Fibroblast of peridontal ligament (primary cell): Measurements from ENCODE around the gene TYK2.
"Not testable (repeated sequence)": the region's sequence is repeated elsewhere in the genome, so short reads cannot be mapped to it uniquely, and the experiment has no call there.

Experiments used
- DNase-seq: peaks from one replicate; pipeline ENCODE4 v3.0.0-alpha.2; 2010; ENCODE audit errors: extremely low read depth

TYK2 gene

DNA sequence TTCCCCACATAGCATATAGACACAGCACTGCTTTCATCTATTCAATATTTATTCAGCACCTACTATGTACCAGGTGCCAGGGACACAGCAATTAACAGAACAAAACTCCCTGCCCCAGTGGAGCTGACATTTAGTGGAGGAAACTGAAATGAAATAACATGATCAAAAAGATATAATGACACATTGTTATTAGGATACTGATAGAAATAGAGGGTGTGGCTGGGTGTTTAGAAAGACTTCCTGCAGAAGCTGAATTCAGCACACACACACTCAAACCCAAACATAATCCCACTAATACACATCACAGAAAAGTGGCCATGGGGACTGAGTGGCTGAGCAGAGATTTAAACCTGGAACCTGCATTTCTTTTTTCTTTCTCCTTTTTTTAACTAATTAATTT lies 26.7 kb upstream of the TYK2 start:
- no peak for DNase-seq

DNA sequence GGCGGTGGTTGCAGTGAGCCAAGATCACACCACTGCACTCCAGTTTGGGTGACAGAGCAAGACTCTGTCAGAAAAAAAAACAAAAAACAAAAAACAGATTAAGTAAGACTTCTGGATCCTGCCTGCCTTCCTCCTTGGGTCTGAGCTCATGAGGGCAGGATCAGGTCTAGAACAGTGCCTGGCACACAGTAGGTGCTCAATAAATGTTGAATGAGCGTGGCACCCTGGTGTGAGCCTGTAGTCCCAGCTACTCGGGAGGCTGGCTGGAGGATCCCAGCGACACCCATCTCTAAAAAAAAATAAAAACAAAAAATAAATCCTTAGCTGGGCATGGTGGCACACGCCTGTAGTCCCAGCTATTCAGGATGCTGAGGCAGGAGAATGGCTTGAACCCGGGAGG lies 25.8 kb upstream of the TYK2 start:
- DNase-seq, result no peak

DNA sequence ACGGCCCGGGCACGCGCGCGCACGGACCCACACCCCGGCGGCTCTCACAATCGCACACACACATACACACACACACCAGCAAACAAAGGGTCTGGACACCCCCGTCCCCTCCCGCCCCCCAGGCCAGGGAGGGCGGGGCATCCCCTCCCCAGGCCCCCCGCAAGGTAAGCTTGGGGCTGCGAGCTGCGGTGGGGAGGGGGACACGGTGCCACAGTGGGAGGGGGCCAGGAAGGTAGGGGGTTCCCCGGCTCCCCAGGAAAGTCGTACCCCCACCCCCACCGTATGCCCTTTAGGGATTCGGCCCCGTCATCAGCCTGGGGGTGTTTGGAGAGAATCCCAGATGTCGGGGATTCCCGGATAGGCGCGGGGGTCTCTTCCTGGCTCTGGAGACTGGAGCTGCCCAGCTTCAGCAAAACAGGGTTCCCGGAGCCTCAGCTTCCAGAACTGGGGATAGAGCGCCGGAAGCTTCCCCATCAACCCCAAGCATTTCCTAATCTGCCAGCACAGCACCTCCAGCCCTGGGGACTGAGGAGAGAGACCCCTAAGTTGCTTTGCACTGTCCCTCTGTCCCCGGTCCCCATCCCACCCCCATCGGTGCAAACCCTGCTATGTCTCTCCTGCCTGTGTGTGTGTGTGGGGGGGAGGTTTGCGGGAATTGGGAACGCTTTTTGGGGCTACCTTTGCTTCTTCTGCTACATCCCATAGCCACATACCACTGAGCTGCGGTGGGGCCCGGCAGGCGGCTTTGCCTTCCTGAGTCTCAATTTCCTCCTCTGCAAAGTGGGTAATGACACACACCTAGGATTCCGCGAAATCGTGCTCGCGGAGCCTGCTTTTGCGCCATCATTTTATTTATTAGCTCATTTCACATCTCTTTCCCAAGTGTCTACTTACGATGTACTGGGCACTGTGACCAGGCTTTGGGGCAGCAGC lies 24.8 kb upstream of the TYK2 start:
- no peak for DNase-seq

DNA sequence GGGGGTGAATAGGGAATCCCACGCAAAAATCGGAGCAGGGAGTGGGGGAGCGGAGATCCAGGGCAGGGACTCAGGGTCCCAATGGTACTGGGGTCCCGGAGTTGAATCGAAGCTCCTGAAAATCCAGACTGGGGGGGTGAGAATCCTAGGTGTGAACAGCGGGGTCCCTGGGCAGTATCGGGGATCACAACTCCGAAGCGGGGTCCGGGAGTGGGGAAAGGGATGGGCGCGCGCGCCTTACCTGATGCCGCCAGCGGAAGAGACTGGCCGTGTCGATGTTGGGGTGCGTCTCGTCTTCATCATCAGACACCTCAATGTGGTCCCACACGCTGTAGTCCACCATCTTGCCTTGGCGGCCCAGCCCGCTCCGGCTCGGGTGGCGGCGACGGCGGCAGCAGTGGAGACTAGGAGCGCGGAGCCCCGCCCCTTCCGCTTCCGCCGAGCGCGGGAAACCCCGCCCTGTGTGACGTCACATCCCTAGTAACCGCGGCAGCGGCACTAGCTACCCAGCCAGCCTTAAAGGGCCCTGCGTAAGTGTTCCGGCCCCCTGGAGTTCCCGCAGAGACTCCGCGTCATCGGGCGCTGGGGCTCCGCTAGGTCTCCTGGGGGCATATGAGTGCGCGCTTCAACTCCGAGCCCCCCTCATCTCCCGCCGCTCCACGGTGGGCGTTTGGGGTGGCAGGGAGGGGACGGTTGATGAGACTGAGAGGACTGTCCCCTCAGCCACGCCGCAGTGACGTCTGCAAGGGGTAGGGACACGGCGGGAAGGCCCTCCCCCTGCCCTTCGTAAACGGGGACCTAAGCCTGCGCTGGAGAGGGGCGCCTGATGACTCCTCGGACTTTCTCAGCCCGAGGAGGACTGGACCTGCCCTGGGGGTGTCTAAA lies 23.0 kb upstream of the TYK2 start, which contains the start of gene CDC37:
Gene CDC37, minus strand, starts transcription at position 406 of the 885 bp plus-strand sequence. Its CDS starts 63 bp downstream, at position 343.
- DNase-seq, result peak; percentile 95

DNA sequence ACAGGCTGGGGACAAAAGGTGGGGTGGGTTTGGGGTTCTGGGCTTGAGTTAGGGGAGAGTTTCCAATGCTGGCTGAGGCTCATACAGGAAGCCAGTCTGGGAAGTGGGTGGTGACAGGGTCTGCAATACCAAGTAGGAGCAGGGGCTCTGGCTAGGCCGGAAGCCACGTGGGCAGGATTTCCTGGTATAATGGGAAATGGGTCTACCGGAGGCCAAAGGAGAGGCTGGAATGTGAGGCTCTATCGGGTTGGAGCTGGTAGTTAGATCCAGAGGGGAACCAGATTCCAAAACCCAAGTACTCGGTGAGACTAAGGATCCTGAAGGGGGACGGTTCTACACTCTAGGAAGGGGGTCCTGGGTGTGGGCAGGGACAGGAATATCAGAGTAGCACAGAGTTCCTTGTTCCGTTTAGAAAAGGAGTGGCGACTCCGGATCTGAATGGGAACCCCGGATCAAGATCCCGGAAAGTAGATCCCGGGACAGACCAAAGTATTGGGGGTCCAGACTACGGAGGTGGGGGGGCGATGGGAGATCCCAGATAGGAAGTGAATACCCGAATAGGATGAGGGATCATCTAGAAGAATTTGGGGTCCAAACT lies 22.2 kb upstream of the TYK2 start:
- DNase-seq, result no peak

DNA sequence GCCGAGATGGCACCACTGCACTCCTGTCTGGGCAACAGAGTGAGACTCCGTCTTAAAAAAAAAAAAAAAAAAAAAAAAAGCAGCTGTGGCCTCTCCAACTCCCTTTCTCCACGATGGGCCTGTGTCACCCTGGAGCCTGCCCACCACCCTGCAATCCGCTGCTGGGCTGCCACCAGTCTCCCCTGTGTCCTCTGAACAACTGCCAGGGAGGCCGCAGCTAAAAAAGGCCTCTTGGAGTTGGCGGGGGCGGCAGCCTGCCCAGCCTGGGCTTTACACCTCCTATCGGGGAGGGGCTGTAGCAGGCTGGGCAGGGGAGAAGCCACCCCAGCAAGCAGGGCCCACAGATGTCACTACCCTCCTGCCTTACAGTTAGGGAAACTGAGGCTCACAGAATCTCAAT lies 19.5 kb upstream of the TYK2 start:
- no peak for DNase-seq

DNA sequence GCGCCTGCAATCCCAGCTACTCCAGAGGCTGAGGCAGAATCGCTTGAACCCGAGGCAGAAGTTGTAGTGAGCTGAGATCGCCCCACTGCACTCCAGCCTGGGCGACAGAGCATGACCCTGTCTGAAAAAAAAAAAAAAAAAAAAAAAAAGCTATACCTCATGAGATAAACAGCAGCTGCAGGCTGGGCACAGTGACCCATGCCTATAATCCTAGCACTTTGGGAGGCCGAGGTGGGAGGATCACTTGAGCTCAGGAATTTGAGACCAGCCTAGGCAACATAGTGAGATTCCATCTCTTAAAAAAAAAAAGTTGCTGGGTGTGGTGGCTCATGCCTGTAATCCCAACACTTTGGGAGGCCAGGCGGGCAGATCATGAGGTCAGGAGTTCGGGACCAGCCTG lies 19.0 kb upstream of the TYK2 start:
- not testable (repeated sequence) for DNase-seq

DNA sequence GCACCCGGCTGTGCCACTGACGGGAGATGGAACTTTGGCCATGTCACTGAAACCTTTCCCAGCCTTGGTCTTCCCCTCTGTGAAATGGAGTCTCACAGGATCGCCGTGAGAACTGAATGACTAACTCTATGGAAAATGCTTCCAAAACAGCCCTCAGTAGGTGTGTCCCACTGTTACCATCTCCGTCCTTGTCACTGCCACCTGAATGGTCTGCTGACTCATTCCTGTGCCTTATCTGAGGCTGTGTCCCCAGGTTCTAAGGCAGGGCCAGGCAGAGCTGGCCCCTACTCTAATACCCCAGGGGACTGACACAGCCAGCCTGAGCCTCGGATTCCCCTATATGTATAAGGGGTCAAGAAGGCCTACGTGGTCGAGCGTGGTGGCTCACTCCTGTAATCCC lies 18.4 kb upstream of the TYK2 start:
- no peak for DNase-seq

DNA sequence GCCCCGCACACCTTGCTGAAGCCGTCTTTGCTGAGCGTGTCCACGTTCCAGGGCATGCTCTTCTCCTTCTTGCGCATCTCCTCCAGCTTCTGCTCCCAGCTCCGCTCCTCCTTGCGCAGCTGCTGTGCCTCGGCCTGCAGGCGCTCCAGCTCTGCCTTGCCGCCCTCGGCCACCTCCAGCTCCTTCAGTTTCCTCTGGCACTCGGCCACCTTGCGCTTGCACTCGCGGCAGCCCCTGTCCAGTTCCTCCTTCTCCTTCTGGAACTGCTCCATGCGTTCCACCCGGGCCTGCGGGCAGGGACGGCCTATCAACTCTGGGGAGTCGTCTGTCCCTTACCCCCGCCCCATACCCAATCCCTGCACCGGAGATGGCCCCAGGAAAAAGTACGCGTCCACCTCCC lies 15.5 kb upstream of the TYK2 start:
- no peak for DNase-seq

DNA sequence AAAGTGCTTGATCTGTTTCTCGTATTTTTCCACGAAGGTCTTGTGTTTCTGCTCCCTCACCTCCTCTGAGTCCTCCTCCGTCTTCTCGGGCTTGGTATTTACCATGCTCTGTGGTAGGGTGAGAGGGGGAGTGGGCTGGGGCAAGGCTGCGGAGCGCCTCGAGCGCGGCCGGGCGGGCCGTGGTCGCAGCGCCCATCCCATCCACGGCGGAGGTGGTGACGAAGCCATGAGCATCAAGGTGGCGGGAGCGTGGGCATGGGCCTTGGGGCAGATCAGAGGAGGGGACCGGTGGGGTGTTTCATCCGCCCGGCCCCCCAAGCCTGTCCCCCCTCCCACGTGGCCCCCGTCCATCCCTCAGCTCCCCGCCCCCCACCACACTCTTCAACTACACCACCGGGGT lies 15.1 kb upstream of the TYK2 start:
- DNase-seq, result no peak

DNA sequence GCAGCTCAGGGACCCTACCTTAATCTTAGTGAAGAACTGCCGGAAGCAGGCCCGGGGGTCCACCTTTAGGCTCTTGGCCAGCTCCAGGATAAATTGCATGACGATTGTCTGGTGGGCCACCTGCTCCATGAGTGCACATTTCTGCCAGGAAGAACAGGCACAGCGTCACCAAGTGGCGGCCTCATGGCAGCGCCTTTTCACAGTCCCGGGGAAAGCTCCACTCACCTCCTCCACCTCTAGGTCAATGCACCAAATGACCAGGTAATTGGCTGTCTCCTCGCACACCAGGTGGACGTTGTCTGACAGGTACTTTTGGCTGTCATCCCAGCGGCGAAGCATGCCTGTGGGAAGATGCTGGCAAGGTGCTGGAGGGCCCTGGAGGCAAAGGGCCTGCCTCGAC lies 14.6 kb upstream of the TYK2 start:
- no peak for DNase-seq

DNA sequence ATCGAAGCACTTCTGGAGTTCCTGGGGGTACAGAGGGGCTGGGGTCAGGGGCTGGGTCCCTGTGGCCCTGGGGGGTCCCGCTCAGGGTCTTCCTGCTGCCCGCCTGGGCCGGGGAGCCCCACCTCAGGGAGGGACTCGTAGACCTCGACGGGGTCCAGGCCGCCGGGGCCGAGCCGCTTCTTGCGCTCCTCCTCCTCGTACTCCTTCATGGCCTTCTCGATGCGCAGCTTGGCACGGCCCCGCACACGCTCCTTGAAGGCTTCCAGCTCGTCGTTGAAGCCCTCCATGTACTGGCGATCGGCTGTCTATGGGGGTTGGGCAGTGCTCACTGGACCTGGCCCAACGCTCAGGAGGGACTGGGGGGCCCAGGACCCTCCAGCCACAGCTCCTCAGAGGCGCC lies 12.8 kb upstream of the TYK2 start:
- no peak for DNase-seq

DNA sequence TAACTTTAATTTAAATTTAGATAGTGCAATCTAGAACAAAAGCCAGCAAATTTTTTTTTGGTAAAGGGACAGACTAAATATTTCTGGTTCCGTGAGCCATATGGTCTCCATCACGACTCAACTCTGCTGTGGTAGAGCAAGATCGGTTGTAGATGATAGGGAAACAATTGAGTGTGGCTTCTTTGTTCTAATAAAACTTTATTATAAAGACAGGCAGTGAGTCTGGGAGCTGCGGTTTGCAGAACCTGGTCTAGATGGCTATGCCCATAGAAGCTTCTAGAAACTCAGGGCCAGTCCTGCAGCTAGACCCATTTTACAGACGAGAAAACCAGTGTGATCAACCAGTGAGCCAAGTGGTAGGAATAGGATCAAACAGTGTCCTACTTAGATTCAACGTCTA lies 11.7 kb upstream of the TYK2 start:
- no peak for DNase-seq

DNA sequence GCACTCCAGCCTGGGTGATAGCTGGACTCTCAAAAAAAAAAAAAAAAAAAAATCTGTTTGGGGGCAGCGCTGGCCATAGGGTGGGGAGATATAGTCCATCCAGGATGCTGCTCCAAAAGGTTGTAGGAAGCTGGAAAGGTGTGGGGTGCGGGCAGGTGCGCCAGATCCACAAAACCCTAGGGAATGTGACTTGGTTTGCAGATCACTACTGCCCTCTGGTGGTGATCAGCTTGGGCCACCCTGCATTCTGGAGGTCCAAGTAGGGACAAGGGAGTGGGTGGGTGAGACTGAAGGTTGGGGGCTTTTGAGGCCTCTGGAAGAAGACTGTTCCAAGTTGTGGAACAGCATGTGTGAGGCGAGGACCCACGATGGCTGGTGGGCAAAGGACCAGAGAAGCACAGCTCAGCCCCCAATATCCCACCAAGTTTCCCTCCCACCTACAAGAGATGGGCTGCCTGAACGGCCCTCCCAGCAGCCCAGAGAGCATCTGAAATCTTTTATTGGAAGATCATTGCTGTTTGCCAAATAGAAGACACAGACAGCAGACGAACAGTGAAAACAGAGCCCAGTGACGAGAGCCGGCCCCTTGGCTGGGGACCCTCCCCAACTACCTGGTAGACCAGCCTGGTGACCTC lies 10.4 kb upstream of the TYK2 start:
- peak; percentile 53 for DNase-seq

DNA sequence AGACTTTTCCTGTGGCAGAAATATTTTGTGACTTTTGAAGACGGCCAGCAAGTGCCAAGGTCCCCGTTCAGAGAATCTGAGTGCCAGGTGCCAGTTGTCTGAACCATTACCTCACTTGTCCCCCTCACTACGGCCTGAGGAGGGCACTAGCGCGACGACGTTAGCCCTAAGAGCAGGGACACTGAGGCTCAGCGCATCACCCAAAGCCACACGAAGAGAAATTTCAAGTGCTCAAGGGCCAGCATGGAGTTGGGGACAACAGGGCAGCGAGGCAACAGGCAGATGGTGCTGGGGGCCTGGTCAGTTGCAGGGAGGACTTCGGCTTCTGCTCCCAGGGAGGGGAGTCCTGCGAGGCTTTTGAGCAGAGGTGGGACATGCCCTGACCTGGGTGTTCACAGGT lies 9.5 kb upstream of the TYK2 start:
- no peak for DNase-seq

DNA sequence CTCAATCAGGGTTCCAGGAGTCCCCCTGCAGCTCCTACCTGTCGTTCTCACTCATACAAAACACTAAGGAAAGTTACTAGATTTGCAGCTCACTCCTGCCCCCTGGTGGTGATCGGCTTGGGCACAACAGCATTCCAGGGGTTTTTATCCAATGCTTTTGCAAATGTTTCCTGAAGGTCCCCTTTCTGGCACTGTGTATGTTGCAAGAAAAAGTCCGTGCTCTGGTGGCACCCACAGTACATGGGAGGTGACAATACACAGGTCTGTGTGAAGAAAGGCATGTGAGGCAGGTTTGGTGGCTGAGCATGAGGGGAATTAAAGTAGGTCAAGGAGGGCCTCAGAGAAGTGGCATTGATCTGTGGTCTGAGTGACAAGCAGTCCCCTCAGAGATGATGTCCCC lies 8.6 kb upstream of the TYK2 start:
- peak; percentile 83 for DNase-seq

DNA sequence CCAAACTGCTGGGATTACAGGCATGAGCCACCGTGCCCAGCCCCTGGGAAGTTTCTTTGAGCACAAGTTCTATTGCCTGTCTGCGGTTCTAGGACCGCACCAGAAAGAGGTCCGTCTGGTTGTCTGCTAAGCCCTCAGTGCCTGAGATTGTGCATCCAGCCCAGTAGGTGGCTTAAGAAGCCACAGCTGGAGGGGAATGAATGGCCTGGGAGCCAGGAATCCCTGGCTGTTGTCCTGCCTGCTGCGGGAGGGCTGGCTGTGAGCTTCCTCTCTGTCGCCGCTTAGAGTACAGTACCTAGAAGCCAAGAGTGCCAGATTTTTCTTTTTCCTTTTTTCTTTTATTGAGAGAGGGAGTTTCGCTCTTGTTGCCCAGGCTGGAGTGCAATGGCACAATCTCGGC lies 4.2 kb upstream of the TYK2 start:
- no peak for DNase-seq

DNA sequence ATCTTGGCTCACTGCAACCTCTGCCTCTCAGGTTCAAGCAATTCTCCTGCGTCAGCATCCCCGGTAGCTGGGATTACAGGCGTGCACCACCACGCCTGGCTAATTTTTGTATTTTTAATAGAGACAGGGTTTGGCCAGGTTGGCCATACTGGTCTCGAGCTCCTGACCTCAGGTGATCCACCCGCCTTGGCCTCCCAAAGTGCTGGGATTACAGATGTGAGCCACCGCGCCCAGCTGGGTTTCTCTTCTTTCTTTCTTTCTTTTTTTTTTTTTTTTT lies 2.8 kb upstream of the TYK2 start:
- DNase-seq, result not testable (repeated sequence)

DNA sequence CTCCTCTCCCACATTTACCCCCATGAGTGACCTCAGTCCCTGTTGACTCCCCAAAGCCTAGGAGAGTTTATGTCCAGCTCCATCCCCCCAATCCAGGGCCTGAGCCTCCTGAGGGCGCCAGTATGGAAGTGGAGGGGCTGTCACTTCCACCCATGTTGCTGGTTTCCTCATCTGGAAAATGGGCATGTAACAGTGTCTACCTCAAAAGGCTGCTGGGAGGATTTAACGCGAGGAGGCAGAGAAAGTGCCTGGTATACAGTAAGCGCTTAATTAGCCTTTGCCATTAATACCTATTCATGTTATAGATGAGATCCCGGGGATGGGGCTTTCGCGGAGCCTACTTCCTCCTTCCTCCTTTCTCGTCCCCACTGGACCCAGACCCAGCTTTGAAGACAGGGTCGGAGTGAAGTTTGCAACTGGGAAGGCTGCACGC lies 476 bp downstream of the TYK2 start:
- no peak for DNase-seq

DNA sequence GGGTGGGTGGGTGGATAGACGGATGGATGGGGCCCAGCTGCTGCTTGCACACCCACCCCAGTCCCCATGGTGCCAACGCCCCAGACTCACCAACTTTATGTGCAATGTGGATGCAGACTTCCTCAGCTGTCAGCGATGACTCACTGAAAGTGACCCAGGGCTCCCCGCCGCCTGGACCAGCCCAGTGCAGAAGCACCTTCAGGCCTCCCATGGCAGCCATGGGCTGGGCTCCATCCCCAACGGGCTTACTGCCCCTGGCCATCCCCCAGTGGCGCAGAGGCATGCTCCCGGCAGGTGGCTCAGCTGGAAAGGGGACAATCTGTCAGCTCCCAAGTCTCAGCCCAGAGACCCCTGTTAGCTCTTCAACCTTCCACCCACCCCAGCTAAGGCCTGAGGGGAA lies 2.2 kb downstream of the TYK2 start:
- DNase-seq, result no peak

DNA sequence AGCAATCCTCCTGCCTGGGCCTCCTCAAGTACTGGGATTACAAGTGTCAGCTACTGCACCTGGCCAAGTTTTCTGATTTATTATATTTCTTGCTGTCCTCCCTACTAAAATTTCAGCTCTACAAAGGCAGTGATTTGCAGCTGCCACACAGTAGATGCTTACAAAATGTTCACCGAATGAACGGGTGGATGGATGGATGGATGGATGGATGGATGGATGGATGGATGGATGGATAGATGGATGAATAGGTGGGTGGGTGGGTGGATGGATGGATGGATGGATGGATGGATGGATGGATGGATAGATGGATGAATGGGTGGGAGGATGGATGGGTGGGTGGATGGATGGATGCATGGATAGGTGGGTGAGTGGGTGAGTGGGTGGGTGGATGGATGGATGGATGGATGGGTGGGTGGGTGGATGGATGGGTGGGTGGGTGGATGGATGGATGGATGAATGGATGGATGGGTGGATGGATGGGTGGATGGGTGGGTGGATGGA lies 3.2 kb downstream of the TYK2 start:
- DNase-seq, result not testable (repeated sequence)

DNA sequence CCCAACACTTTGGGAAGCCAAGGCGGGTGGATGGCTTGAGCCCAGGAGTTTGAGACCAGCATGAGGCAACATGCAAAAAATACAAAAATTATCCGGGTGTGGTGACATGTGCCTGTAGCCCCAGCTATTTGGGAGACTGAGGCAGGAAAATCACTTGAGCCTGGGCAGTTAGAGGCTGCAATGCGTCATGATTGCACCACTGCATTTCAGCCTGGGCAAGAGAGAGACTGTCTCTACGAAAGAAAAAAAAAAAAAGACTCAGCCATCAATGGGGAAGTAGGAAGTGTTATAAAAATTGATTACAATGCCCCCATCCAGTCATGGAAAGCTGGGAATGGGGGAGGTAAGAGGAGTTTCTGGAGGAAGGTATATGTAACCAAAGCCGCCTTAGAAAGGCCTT lies 5.4 kb downstream of the TYK2 start:
- no peak for DNase-seq
